ENCODE measurements around the gene SMARCD2.

Gene SMARCD2

GRCh38 chr17:63790057-63790456, 52.4 kb downstream of the SMARCD2 start:
- no peak for TF ChIP-seq CTCF (IDR thresholded peaks at IDR 0.05; ENCODE audit: control insufficient read depth, insufficient read depth, low read depth, low read length, missing control alignments)
- DNase-seq (ENCODE audit: low read depth), result no peak
- H3K4me3 ChIP-seq (ENCODE audit: control insufficient read depth, low read depth, low read length), result no peak overlapping the region

- H3K4me3 ChIP-seq (ENCODE audit: control insufficient read depth, low read depth, low read length), result no peak overlapping the region
- no peak for TF ChIP-seq CTCF (IDR thresholded peaks at IDR 0.05; ENCODE audit: control insufficient read depth, insufficient read depth, low read depth, low read length, missing control alignments)
- DNase-seq (ENCODE audit: low read depth), result no peak
Observed at GRCh38 chr17:63786971-63787711, 55.3 kb downstream of the SMARCD2 start.

GRCh38 chr17:63786117-63786516, 56.4 kb downstream of the SMARCD2 start:
- no peak overlapping the region for H3K4me3 ChIP-seq (ENCODE audit: control insufficient read depth, low read depth, low read length)
- no peak for TF ChIP-seq CTCF (IDR thresholded peaks at IDR 0.05; ENCODE audit: control insufficient read depth, insufficient read depth, low read depth, low read length, missing control alignments)
- no peak for DNase-seq (ENCODE audit: low read depth)

GRCh38 chr17:63785556-63785955, 56.9 kb downstream of the SMARCD2 start:
- no peak for TF ChIP-seq CTCF (IDR thresholded peaks at IDR 0.05; ENCODE audit: control insufficient read depth, insufficient read depth, low read depth, low read length, missing control alignments)
- H3K4me3 ChIP-seq (ENCODE audit: control insufficient read depth, low read depth, low read length), result no peak overlapping the region
- DNase-seq (ENCODE audit: low read depth), result no peak

- TF ChIP-seq CTCF (IDR thresholded peaks at IDR 0.05; ENCODE audit: control insufficient read depth, insufficient read depth, low read depth, low read length, missing control alignments), result no peak
Observed at GRCh38 chr17:63783522-63783921, 59.0 kb downstream of the SMARCD2 start.

More at GRCh38 chr17:63783522-63783921, 59.0 kb downstream of the SMARCD2 start:
- no peak for DNase-seq (ENCODE audit: low read depth)
- no peak overlapping the region for H3K4me3 ChIP-seq (ENCODE audit: control insufficient read depth, low read depth, low read length)

All from AG09309 (cell line).